ENCODE data around the gene USH1C.

Gene USH1C

DNA sequence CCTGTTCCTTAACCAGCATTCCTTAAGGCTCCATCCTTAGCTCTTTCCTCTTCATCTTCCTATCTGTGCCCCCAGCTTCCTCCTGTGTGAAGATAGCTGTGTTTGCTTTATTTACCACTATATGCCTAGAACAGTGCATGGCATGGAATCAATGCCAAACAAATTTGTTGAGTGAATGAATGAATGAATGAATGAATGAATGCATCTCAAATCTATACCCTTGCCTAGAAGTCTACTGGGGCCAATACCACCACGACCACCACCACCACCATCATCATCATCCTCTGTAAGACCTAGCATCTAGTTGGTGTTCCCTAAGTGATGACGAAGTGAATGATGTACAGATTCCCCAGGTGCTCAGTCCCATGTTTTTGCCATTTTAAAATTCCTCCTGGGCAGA is 2.0 kb upstream of the USH1C start:
- no peaks in the 10 kb centered on the region for H4K20me1 ChIP-seq (ENCODE audit: insufficient read depth)
- H3K27me3 ChIP-seq (ENCODE audit: insufficient read depth, low read depth): no peaks in the 10 kb centered on the region
- H2AFZ ChIP-seq (ENCODE audit: low read depth): no peak overlapping the region
- TF ChIP-seq, protein P1, sequence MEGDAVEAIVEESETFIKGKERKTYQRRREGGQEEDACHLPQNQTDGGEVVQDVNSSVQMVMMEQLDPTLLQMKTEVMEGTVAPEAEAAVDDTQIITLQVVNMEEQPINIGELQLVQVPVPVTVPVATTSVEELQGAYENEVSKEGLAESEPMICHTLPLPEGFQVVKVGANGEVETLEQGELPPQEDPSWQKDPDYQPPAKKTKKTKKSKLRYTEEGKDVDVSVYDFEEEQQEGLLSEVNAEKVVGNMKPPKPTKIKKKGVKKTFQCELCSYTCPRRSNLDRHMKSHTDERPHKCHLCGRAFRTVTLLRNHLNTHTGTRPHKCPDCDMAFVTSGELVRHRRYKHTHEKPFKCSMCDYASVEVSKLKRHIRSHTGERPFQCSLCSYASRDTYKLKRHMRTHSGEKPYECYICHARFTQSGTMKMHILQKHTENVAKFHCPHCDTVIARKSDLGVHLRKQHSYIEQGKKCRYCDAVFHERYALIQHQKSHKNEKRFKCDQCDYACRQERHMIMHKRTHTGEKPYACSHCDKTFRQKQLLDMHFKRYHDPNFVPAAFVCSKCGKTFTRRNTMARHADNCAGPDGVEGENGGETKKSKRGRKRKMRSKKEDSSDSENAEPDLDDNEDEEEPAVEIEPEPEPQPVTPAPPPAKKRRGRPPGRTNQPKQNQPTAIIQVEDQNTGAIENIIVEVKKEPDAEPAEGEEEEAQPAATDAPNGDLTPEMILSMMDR (conservative IDR thresholded peaks at IDR 0.05; ENCODE audit: low read depth, low read length): no peak
- no peak overlapping the region for H3K4me3 ChIP-seq (IDR thresholded peaks at IDR 0.05; ENCODE audit: insufficient read depth, low read depth, low read length)
- no peak overlapping the region for H3K27ac ChIP-seq
- H3K36me3 ChIP-seq (ENCODE audit: insufficient read depth): no peaks in the 10 kb centered on the region
- no peak overlapping the region for H3K9ac ChIP-seq
- no peaks in the 10 kb centered on the region for H3K79me2 ChIP-seq (ENCODE audit: insufficient read depth, low read depth)
- H3K4me1 ChIP-seq (ENCODE audit: low read depth, poor library complexity, severe bottlenecking): no peaks in the 10 kb centered on the region
- H3K4me2 ChIP-seq: no peak overlapping the region

DNA sequence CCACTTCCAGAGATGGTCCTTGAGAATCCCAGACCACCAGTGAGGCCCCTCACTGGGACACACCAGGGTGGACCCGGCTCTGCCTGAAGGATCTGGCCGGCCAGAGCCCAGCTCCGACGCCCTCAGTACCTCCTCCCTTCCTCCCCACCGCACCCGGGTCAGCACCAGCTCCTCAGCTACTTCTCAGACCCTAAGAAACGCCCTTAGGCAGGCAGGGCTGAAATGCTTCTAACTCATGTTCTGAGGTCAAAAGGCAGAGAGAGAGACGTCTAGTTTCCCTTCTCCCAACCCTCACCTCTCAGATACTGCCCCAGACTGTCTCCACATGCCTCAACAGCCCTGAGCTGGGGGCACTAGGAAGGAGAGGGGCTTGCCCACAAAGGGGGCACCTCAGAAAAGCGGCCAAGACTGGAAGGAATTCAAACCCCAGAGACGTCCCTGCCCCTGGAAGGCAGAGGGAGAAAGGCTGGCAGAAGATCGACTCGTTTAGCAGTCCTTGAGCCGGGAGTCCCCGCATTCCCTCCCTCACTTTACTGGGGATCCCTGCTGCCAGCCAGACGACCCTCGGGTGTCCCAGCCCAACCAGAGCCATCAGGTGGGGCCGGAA is 539 bp downstream of the USH1C start:
- no peak overlapping the region for H2AFZ ChIP-seq (ENCODE audit: low read depth)
- no peak overlapping the region for H3K4me3 ChIP-seq (IDR thresholded peaks at IDR 0.05; ENCODE audit: insufficient read depth, low read depth, low read length)
- no peak overlapping the region for H3K9ac ChIP-seq

DNA sequence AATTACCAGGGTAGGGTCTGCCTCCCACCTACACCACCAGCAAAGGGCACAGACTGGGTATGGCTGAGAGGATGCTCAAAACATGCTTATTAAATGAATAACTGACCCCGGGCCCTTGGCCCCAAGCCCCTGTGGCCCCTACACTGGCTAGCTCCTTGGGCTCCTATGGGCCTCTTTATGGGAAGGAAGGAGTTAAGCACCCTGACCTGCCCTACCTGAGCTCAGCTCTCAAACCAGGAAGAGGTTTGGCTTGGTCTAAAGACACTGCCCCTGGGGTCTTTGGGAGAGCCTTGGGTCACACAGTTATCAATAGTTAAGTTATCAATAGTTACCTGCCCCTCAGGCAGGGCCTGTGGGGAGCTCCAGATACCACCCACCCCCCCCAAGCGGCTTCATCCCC is 1.2 kb downstream of the USH1C start:
- no peak overlapping the region for H3K4me3 ChIP-seq (IDR thresholded peaks at IDR 0.05; ENCODE audit: insufficient read depth, low read depth, low read length)
- H3K4me2 ChIP-seq: no peak overlapping the region

More for the DNA sequence above, 539 bp downstream of the USH1C start:
- Histone ChIP-seq H3K4me2 (no peak overlapping the region), H3K36me3 (ENCODE audit: insufficient read depth) (no peaks in the 10 kb centered on the region), H3K27me3 (ENCODE audit: insufficient read depth, low read depth) (no peaks in the 10 kb centered on the region), H3K27ac (no peak overlapping the region), H4K20me1 (ENCODE audit: insufficient read depth) (no peaks in the 10 kb centered on the region), H3K4me1 (ENCODE audit: low read depth, poor library complexity, severe bottlenecking) (no peaks in the 10 kb centered on the region), H3K79me2 (ENCODE audit: insufficient read depth, low read depth) (no peaks in the 10 kb centered on the region)
- TF ChIP-seq, protein P1 (conservative IDR thresholded peaks at IDR 0.05; ENCODE audit: low read depth, low read length): no peak

DNA sequence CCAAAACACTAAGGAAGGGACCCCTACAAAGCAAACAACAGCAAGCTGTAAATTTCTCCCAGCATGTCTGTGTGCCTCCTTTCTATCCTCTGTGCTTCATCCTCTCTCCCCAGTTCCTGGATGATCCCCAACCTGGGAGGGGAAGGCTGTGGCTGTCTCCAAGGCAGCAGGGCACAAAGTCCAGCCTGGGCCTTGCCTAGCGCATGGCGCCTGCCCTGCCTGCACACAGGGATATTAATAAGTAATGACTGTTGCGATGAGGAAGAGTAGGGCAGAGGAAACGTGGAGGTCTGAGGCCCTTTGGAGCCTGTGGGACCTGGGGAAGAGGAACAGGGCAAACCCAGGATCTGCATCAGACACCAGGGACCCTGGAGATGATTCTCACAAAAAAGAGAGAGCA is 2.0 kb downstream of the USH1C start:
- H3K9ac ChIP-seq: no peak overlapping the region
- no peak overlapping the region for H3K4me3 ChIP-seq (IDR thresholded peaks at IDR 0.05; ENCODE audit: insufficient read depth, low read depth, low read length)
- TF ChIP-seq, protein P1 (conservative IDR thresholded peaks at IDR 0.05; ENCODE audit: low read depth, low read length): no peak
- H3K27me3 ChIP-seq (ENCODE audit: insufficient read depth, low read depth): no peaks in the 10 kb centered on the region
- no peak overlapping the region for H3K4me2 ChIP-seq
- no peak overlapping the region for H2AFZ ChIP-seq (ENCODE audit: low read depth)
- no peak overlapping the region for H3K27ac ChIP-seq
- H3K36me3 ChIP-seq (ENCODE audit: insufficient read depth): no peaks in the 10 kb centered on the region
- no peaks in the 10 kb centered on the region for H3K4me1 ChIP-seq (ENCODE audit: low read depth, poor library complexity, severe bottlenecking)
- no peaks in the 10 kb centered on the region for H4K20me1 ChIP-seq (ENCODE audit: insufficient read depth)
- H3K79me2 ChIP-seq (ENCODE audit: insufficient read depth, low read depth): no peaks in the 10 kb centered on the region

More for the DNA sequence above, 1.2 kb downstream of the USH1C start:
- Histone ChIP-seq H2AFZ (ENCODE audit: low read depth) (no peak overlapping the region), H4K20me1 (ENCODE audit: insufficient read depth) (no peaks in the 10 kb centered on the region), H3K27ac (no peak overlapping the region), H3K79me2 (ENCODE audit: insufficient read depth, low read depth) (no peaks in the 10 kb centered on the region), H3K9ac (no peak overlapping the region), H3K4me1 (ENCODE audit: low read depth, poor library complexity, severe bottlenecking) (no peaks in the 10 kb centered on the region), H3K36me3 (ENCODE audit: insufficient read depth) (no peaks in the 10 kb centered on the region), H3K27me3 (ENCODE audit: insufficient read depth, low read depth) (no peaks in the 10 kb centered on the region)
- TF ChIP-seq, protein P1 (conservative IDR thresholded peaks at IDR 0.05; ENCODE audit: low read depth, low read length): no peak

Data from KMS-11 (cell line).